Measurements from ENCODE around the gene CCDC102B.
"Not testable (repeated sequence)": the region's sequence is repeated elsewhere in the genome, so short reads cannot be mapped to it uniquely, and the experiment has no call there.

Gene CCDC102B

GRCh38 chr18:68915061-68915460, 117.2 kb downstream of the CCDC102B start:
- DNase-seq = peak in 1 of 14 donors; percentile 68

- no peak for DNase-seq
These were observed 118.9 kb downstream of the CCDC102B start for GRCh38 chr18:68916734-68917133.

GRCh38 chr18:68918216-68918615, 120.3 kb downstream of the CCDC102B start:
- no peak for DNase-seq

- no peak for DNase-seq
These were observed 122.0 kb downstream of the CCDC102B start for GRCh38 chr18:68919900-68920299.

- DNase-seq = no peak
These were observed 124.5 kb downstream of the CCDC102B start for GRCh38 chr18:68922392-68922791.

- DNase-seq = no peak
These were observed 127.4 kb downstream of the CCDC102B start for GRCh38 chr18:68925268-68925667.

GRCh38 chr18:68928762-68929675, 131.1 kb downstream of the CCDC102B start:
- DNase-seq = no peak

GRCh38 chr18:68935686-68936085, 137.8 kb downstream of the CCDC102B start:
- no peak for DNase-seq

- no peak for DNase-seq
These were observed 139.2 kb downstream of the CCDC102B start for GRCh38 chr18:68937029-68937599.

- DNase-seq = no peak
These were observed 142.2 kb downstream of the CCDC102B start for GRCh38 chr18:68940039-68940438.

- no peak for DNase-seq
These were observed 142.9 kb downstream of the CCDC102B start for GRCh38 chr18:68940754-68941153.

GRCh38 chr18:68942230-68942629, 144.3 kb downstream of the CCDC102B start:
- no peak for DNase-seq

GRCh38 chr18:68943861-68944260, 146.0 kb downstream of the CCDC102B start:
- DNase-seq = not testable (repeated sequence)

- no peak for DNase-seq
These were observed 146.4 kb downstream of the CCDC102B start for GRCh38 chr18:68944330-68944729.

- no peak for DNase-seq
These were observed 146.9 kb downstream of the CCDC102B start for GRCh38 chr18:68944826-68945225.

GRCh38 chr18:68948622-68949021, 150.7 kb downstream of the CCDC102B start:
- no peak for DNase-seq

- no peak for DNase-seq
These were observed 156.9 kb downstream of the CCDC102B start for GRCh38 chr18:68954738-68955137.

GRCh38 chr18:68956650-68957049, 158.8 kb downstream of the CCDC102B start:
- DNase-seq = no peak

GRCh38 chr18:68960355-68960754, 162.5 kb downstream of the CCDC102B start:
- no peak for DNase-seq

- no peak for DNase-seq
These were observed 164.7 kb downstream of the CCDC102B start for GRCh38 chr18:68962623-68963022.

- DNase-seq = no peak
These were observed 167.9 kb downstream of the CCDC102B start for GRCh38 chr18:68965817-68966216.

GRCh38 chr18:68969027-68969426, 171.1 kb downstream of the CCDC102B start:
- DNase-seq = no peak

- DNase-seq = no peak
These were observed 174.3 kb downstream of the CCDC102B start for GRCh38 chr18:68972176-68972575.

- no peak for DNase-seq
These were observed 181.9 kb downstream of the CCDC102B start for GRCh38 chr18:68979737-68980136.
